ENCODE results near the gene PRKN.

DNA sequence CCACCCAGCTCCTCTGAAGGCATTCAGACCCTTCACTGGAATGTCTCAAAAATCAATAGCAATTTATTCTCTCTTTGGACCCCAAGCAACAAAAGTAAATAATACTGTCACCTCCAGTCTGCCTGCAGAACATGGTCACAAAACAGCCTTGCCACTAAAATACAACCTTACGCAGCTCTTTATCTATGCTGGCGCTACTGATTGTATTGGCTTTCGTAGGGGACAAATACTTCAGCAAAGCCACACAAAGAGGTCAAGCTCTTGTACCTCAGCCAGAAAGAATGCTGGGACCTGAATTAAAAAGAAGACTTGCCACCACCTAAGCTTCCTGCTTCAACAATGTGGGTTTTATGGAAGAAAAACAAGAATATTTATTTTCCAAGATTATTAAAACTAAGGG, 57.2 kb downstream of the PRKN start:
- TF ChIP-seq EZH2 (optimal IDR thresholded peaks at IDR 0.05; ENCODE audit: low read depth, low read length) (no peak), CTCF (IDR thresholded peaks at IDR 0.05; ENCODE audit: low read length) (no peak)
